Thoracic aorta (tissue), 2 donors: ENCODE results near the gene AMIGO3. TPM values are rescaled to one million over a fixed set of nuclear protein-coding genes. Genes with fewer than 3 reads are reported as not detected.

Experiments
- ATAC-seq: fragments of 150-250 bp; one replicate; pipeline ENCODE4 v1.8.0; 2017; ENCODE audit warnings: low read depth; ENCODE audit not compliant: insufficient number of reproducible peaks, low FRiP score
- DNase-seq: peaks from one replicate; pipeline ENCODE4 v3.0.0-alpha.2; 2020; ENCODE audit warnings: low spot score
- H3K27ac ChIP-seq, 2 donors: fragments of 200-600 bp; sonication (generic); 1 replicate in 1 of 2; 2 replicates in 1 of 2; pipeline ENCODE4 v1.5.1; 2016; ENCODE audit warnings: mild to moderate bottlenecking in 2 of 2, moderate library complexity in 2 of 2
- H3K27me3 ChIP-seq: fragments of 200-600 bp; sonication (generic); replicated peaks from 2 replicates; pipeline ENCODE4 v1.6.0; 2016; ENCODE audit warnings: mild to moderate bottlenecking; ENCODE audit not compliant: insufficient read depth
- H3K36me3 ChIP-seq: fragments of 200-600 bp; sonication (generic); one replicate; pipeline ENCODE4 v1.5.1; 2016
- H3K4me1 ChIP-seq, 2 donors: fragments of 200-600 bp; sonication (generic); 1 replicate in 1 of 2; 2 replicates in 1 of 2; pipeline versions ENCODE4 v1.5.1 to v1.6.0; 2016; ENCODE audit warnings: low read depth in 2 of 2, mild to moderate bottlenecking in 1 of 2; ENCODE audit not compliant: control insufficient read depth in 1 of 2
- H3K4me3 ChIP-seq: fragments of 200-600 bp; sonication (generic); 2 replicates; pipeline ENCODE4 v1.5.1; 2016; ENCODE audit warnings: mild to moderate bottlenecking
- H3K9me3 ChIP-seq: fragments of 200-600 bp; sonication (generic); 2 replicates; pipeline ENCODE4 v1.5.1; 2016
- CTCF ChIP-seq: fragments of 200-600 bp; sonication (generic); IDR thresholded peaks from one replicate; pipeline ENCODE4 v1.5.1; 2019; ENCODE audit warnings: antibody characterized with exemption
- total RNA-seq, 2 donors: library from RNA; depleted of rRNA; stranded (reverse); fragments of >200 nt; gene quantifications; one replicate each; pipeline versions ENCODE4 v1.1.0 to v1.2.3, GENCODE V29; 2016

The AMIGO3 gene
- total RNA-seq, 2 donors from 2014 or later: 3.0 to 5.8 TPM

GRCh38 chr3:49703443-49703927 is 16.0 kb downstream of the AMIGO3 start:
- no peaks in the 10 kb centered on the region for H3K27me3 ChIP-seq
- peak; percentile 75 for TF ChIP-seq CTCF
- no peak overlapping the region for H3K27ac ChIP-seq
- no peak for DNase-seq
- H3K9me3 ChIP-seq: no peaks in the 10 kb centered on the region
- H3K36me3 ChIP-seq: peaks cover 33% of the 10 kb centered on the region
- no peak overlapping the region for H3K4me3 ChIP-seq
- no peak for ATAC-seq
- H3K4me1 ChIP-seq: no peaks in the 10 kb centered on the region

GRCh38 chr3:49702672-49703071 is 16.8 kb downstream of the AMIGO3 start:
- Histone ChIP-seq H3K4me1 (no peaks in the 10 kb centered on the region), H3K27ac (no peak overlapping the region), H3K36me3 (peaks cover 37% of the 10 kb centered on the region), H3K9me3 (no peaks in the 10 kb centered on the region), H3K27me3 (no peaks in the 10 kb centered on the region), H3K4me3 (no peak overlapping the region)
- TF ChIP-seq CTCF: no peak
- ATAC-seq: no peak
- no peak for DNase-seq

GRCh38 chr3:49701388-49702077 is 18.0 kb downstream of the AMIGO3 start:
- no peak for DNase-seq
- no peaks in the 10 kb centered on the region for H3K4me1 ChIP-seq
- TF ChIP-seq CTCF: no peak
- no peaks in the 10 kb centered on the region for H3K27me3 ChIP-seq
- peaks cover 37% of the 10 kb centered on the region for H3K36me3 ChIP-seq
- H3K9me3 ChIP-seq: no peaks in the 10 kb centered on the region
- no peak overlapping the region for H3K4me3 ChIP-seq
- H3K27ac ChIP-seq: no peak overlapping the region
- ATAC-seq: no peak

- Histone ChIP-seq H3K4me1 (no peaks in the 10 kb centered on the region), H3K36me3 (peaks cover 36% of the 10 kb centered on the region), H3K9me3 (no peaks in the 10 kb centered on the region), H3K4me3 (no peak overlapping the region), H3K27me3 (no peaks in the 10 kb centered on the region), H3K27ac (no peak overlapping the region)
- no peak for ATAC-seq
- TF ChIP-seq CTCF: no peak
- no peak for DNase-seq
Measured at GRCh38 chr3:49700453-49701128, 18.9 kb downstream of the AMIGO3 start.

- H3K4me3 ChIP-seq: no peak overlapping the region
- ATAC-seq (no peak), DNase-seq (no peak)
- H3K36me3 ChIP-seq: peaks cover 30% of the 10 kb centered on the region
- H3K9me3 ChIP-seq: no peaks in the 10 kb centered on the region
- H3K4me1 ChIP-seq: no peaks in the 10 kb centered on the region
- no peak for TF ChIP-seq CTCF
- no peaks in the 10 kb centered on the region for H3K27me3 ChIP-seq
- H3K27ac ChIP-seq: no peak overlapping the region
Measured at GRCh38 chr3:49700014-49700413, 19.5 kb downstream of the AMIGO3 start.
